Fibroblast of lung (primary cell): ENCODE measurements around the gene MUTYH. TPM values are rescaled to one million over a fixed set of nuclear protein-coding genes. Genes with fewer than 3 reads are reported as not detected.

Experiments used
- DNase-seq, 2 donors: peaks; one replicate each; pipeline versions ENCODE4 v3.0.0 to v3.0.0-alpha.2; 2010; ENCODE audit warnings: low read depth in 2 of 2
- H2AFZ ChIP-seq: 2 replicates; pipeline ENCODE4 v1.5.1; 2012; ENCODE audit warnings: low read length, control low read depth, inconsistent platforms
- H3K27ac ChIP-seq: 2 replicates; pipeline ENCODE4 v1.5.1; 2011; ENCODE audit warnings: low read length, control low read depth; ENCODE audit not compliant: insufficient read depth
- H3K27me3 ChIP-seq: 2 replicates; pipeline ENCODE4 v1.5.1; 2011; ENCODE audit warnings: mild to moderate bottlenecking, low read length; ENCODE audit not compliant: control insufficient read depth, insufficient read depth
- H3K36me3 ChIP-seq: 2 replicates; pipeline ENCODE4 v1.5.1; 2011; ENCODE audit warnings: low read length; ENCODE audit not compliant: control insufficient read depth, insufficient read depth
- H3K4me1 ChIP-seq: 2 replicates; pipeline ENCODE4 v1.5.1; 2011; ENCODE audit warnings: low read length; ENCODE audit not compliant: control insufficient read depth, insufficient read depth; ENCODE audit errors: extremely low read depth
- H3K4me2 ChIP-seq: 2 replicates; pipeline ENCODE4 v1.5.1; 2011; ENCODE audit warnings: low read length, control low read depth; ENCODE audit not compliant: insufficient read depth; ENCODE audit errors: extremely low read depth
- H3K4me3 ChIP-seq, 4 experiments: fragments of 200-600 bp in 1 of 4; sonication (generic) in 1 of 4; replicated peaks in 1 of 4; 2 replicates each; pipeline ENCODE4 v1.5.1; 2011 to 2016; ENCODE audit warnings: low read length in 4 of 4, low read depth in 3 of 4, mild to moderate bottlenecking in 3 of 4, control low read depth in 2 of 4, inconsistent platforms in 1 of 4, mixed read lengths in 1 of 4; ENCODE audit not compliant: insufficient read depth in 1 of 4; ENCODE audit errors: control extremely low read depth in 1 of 4
- H3K79me2 ChIP-seq: 2 replicates; pipeline ENCODE4 v1.5.1; 2012; ENCODE audit warnings: mild to moderate bottlenecking, low read length, inconsistent platforms; ENCODE audit not compliant: control insufficient read depth, insufficient read depth
- H3K9ac ChIP-seq: 2 replicates; pipeline ENCODE4 v1.5.1; 2011; ENCODE audit warnings: mild to moderate bottlenecking, low read length, control low read depth; ENCODE audit not compliant: insufficient read depth
- H3K9me3 ChIP-seq: 2 replicates; pipeline ENCODE4 v1.5.1; 2012; ENCODE audit warnings: low read depth, low read length; ENCODE audit not compliant: control insufficient read depth, insufficient read depth
- H4K20me1 ChIP-seq: 2 replicates; pipeline ENCODE4 v1.5.1; 2011; ENCODE audit warnings: low read length; ENCODE audit not compliant: control insufficient read depth, insufficient read depth; ENCODE audit errors: extremely low read depth
- CTCF ChIP-seq, 2 donors: IDR thresholded peaks in 1 of 2; conservative IDR thresholded peaks in 1 of 2; 1 replicate in 1 of 2; 2 replicates in 1 of 2; pipeline ENCODE4 v1.5.1; 2011 to 2012; ENCODE audit warnings: low read length in 2 of 2, control low read depth in 1 of 2, inconsistent platforms in 1 of 2, low read depth in 1 of 2, mild to moderate bottlenecking in 1 of 2
- EZH2 ChIP-seq: IDR thresholded peaks from 2 replicates; pipeline ENCODE4 v1.5.1; 2012; ENCODE audit warnings: low read length, control low read depth, mild to moderate bottlenecking; ENCODE audit errors: missing control alignments
- polyA plus RNA-seq, 2 donors: library from polyadenylated mRNA; depleted of rRNA in 1 of 2; stranded (reverse) in 1 of 2; unstranded in 1 of 2; fragments of >200 nt; gene quantifications; 2 replicates each; pipeline ENCODE4 v1.2.1, GENCODE V29; 2011 to 2012; ENCODE audit warnings: missing spikeins in 1 of 2
- total RNA-seq: library from RNA; depleted of rRNA; stranded (reverse); fragments of >200 nt; gene quantifications from 2 replicates; pipeline ENCODE4 v1.2.1, GENCODE V29; 2014

MUTYH gene
- total and polyA plus RNA-seq, 2 donors (not counting 1 experiment from before 2014, with no cell fraction given) = 3.8 to 15.7 TPM

- H3K27me3 ChIP-seq = no peaks in the 10 kb centered on the region
- H3K27ac ChIP-seq = no peak overlapping the region
- H3K4me3 ChIP-seq = no peak overlapping the region
- H3K9me3 ChIP-seq = no peaks in the 10 kb centered on the region
- H3K79me2 ChIP-seq = no peaks in the 10 kb centered on the region
- H3K9ac ChIP-seq = no peak overlapping the region
- peaks cover 8% of the 10 kb centered on the region for H3K4me1 ChIP-seq
- H2AFZ ChIP-seq = no peak overlapping the region
- H3K36me3 ChIP-seq = peaks cover 5% of the 10 kb centered on the region
- H3K4me2 ChIP-seq = no peak overlapping the region
- no peak for TF ChIP-seq EZH2
- no peak for TF ChIP-seq CTCF (conservative IDR thresholded peaks at IDR 0.05 in 1 of 2, IDR thresholded peaks at IDR 0.05 in 1 of 2; ENCODE audit: low read depth in 1 of 2, low read length in 2 of 2)
- no peaks in the 10 kb centered on the region for H4K20me1 ChIP-seq
- DNase-seq = no peak
Measured at GRCh38 chr1:45329445-45329844, 10.8 kb downstream of the MUTYH start.

- Histone ChIP-seq H3K27ac (no peak overlapping the region), H3K9me3 (no peaks in the 10 kb centered on the region), H3K4me2 (no peak overlapping the region), H3K4me1 (peaks cover 8% of the 10 kb centered on the region), H2AFZ (no peak overlapping the region), H3K36me3 (peaks cover 5% of the 10 kb centered on the region), H4K20me1 (no peaks in the 10 kb centered on the region), H3K79me2 (no peaks in the 10 kb centered on the region), H3K27me3 (no peaks in the 10 kb centered on the region), H3K9ac (no peak overlapping the region), H3K4me3 (no peak overlapping the region)
- TF ChIP-seq EZH2 = no peak
- DNase-seq = no peak
Measured at GRCh38 chr1:45328680-45329079, 11.6 kb downstream of the MUTYH start.

GRCh38 chr1:45327644-45328515 lies 12.4 kb downstream of the MUTYH start:
- Histone ChIP-seq H3K4me1 (peaks cover 8% of the 10 kb centered on the region), H3K4me3 (no peak overlapping the region), H3K27ac (no peak overlapping the region), H2AFZ (no peak overlapping the region), H3K36me3 (peaks cover 2% of the 10 kb centered on the region), H3K79me2 (no peaks in the 10 kb centered on the region), H3K9me3 (no peaks in the 10 kb centered on the region), H3K9ac (no peak overlapping the region), H4K20me1 (no peaks in the 10 kb centered on the region), H3K4me2 (no peak overlapping the region), H3K27me3 (no peaks in the 10 kb centered on the region)
- TF ChIP-seq CTCF (conservative IDR thresholded peaks at IDR 0.05 in 1 of 2, IDR thresholded peaks at IDR 0.05 in 1 of 2; ENCODE audit: low read depth in 1 of 2, low read length in 2 of 2) (no peak), EZH2 (no peak)
- DNase-seq = no peak
